HepG2 (cell line): ENCODE results near the gene ZFYVE28. TPM values are rescaled to one million over a fixed set of nuclear protein-coding genes. Genes with fewer than 3 reads are reported as not detected.

Source experiments
- CEBPB ChIP-seq: IDR thresholded peaks from 2 replicates; pipeline ENCODE4 v1.6.1; 2011; ENCODE audit warnings: low read depth, low read length, improper control_type of control experiment, borderline replicate concordance
- HBP1 ChIP-seq: IDR thresholded peaks from 2 replicates; pipeline ENCODE4 v1.6.1; 2016; ENCODE audit warnings: low read depth, control low read depth
- HNF1A ChIP-seq, 2 experiments: sonication (generic) in 1 of 2; formaldehyde crosslinking in 1 of 2; IDR thresholded peaks; 2 replicates each; pipeline versions ENCODE4 v1.4.0 to v1.6.1; 2016 to 2020; ENCODE audit warnings: borderline replicate concordance in 1 of 2, low read depth in 1 of 2, mild to moderate bottlenecking in 1 of 2, missing genetic modification reagents in 1 of 2
- ISL2 ChIP-seq: sonication (generic); formaldehyde crosslinking; IDR thresholded peaks from 2 replicates; pipeline ENCODE4 v1.5.0; 2020; ENCODE audit warnings: missing genetic modification reagents
- SRY ChIP-seq: sonication (generic); formaldehyde crosslinking; IDR thresholded peaks from 2 replicates; pipeline ENCODE4 v1.8.0; 2022; ENCODE audit warnings: mild to moderate bottlenecking, missing genetic modification reagents
- ZBTB40 ChIP-seq, 2 experiments: fragments of 450-650 bp in 1 of 2; sonication (generic) in 1 of 2; formaldehyde crosslinking in 1 of 2; IDR thresholded peaks; 2 replicates each; pipeline versions ENCODE4 v1.6.1 to v1.8.0; 2016 to 2022; ENCODE audit warnings: antibody characterized with exemption in 1 of 2, mild to moderate bottlenecking in 1 of 2, missing genetic modification reagents in 1 of 2
- ZC3H13 ChIP-seq: sonication (generic); formaldehyde crosslinking; IDR thresholded peaks from 2 replicates; pipeline ENCODE4 v1.8.1; 2023; ENCODE audit warnings: mild to moderate bottlenecking, missing genetic modification reagents, moderate library complexity
- ZNF12 ChIP-seq: sonication (generic); formaldehyde crosslinking; IDR thresholded peaks from 2 replicates; pipeline ENCODE4 v1.5.0; 2020; ENCODE audit warnings: missing genetic modification reagents
- ZNF331 ChIP-seq: sonication (generic); formaldehyde crosslinking; IDR thresholded peaks from 2 replicates; pipeline ENCODE4 v1.4.0; 2020; ENCODE audit warnings: missing genetic modification reagents
- ZNF546 ChIP-seq: sonication (generic); formaldehyde crosslinking; conservative IDR thresholded peaks from 2 replicates; pipeline ENCODE4 v1.8.1; 2023; ENCODE audit warnings: mild to moderate bottlenecking, missing genetic modification reagents
- ZNF740 ChIP-seq: sonication (generic); formaldehyde crosslinking; IDR thresholded peaks from 2 replicates; pipeline ENCODE4 v1.4.0; 2020; ENCODE audit warnings: missing genetic modification reagents
- ZSCAN22 ChIP-seq: sonication (generic); formaldehyde crosslinking; IDR thresholded peaks from 2 replicates; pipeline ENCODE4 v1.4.0; 2020; ENCODE audit warnings: mild to moderate bottlenecking, missing genetic modification reagents
- polyA plus RNA-seq, 8 experiments: library from polyadenylated mRNA; depleted of rRNA in 3 of 8; stranded (reverse) in 7 of 8; unstranded in 1 of 8; fragments of >200 nt; fragmentation: Illumina TruSeq in 4 of 8; extraction: Trizol in 4 of 8; gene quantifications; 2 replicates each; pipeline versions ENCODE4 v1.2.1 to v1.2.3, GENCODE V29; 2011 to 2016; ENCODE audit warnings: low read depth in 4 of 8, missing spikeins in 1 of 8, mixed read lengths in 1 of 8; ENCODE audit not compliant: insufficient read depth in 1 of 8
- total RNA-seq, 5 experiments: library from RNA; depleted of rRNA; stranded (reverse); fragments of >200 nt; fragmentation: Illumina TruSeq; extraction: Trizol; gene quantifications; 2 replicates each; pipeline ENCODE4 v1.2.3, GENCODE V29; 2016; ENCODE audit warnings: low read depth in 1 of 5

Gene ZFYVE28
- total and polyA plus RNA-seq, 2 of the 13 experiments (the other 11 are each of a cell fraction or from before 2014, with no cell fraction given), result 0.12 to 0.22 TPM

GRCh38 chr4:2241410-2242353 lies 176.8 kb downstream of the ZFYVE28 start, which contains the start of the genes HAUS3 and POLN (continued):
- TF ChIP-seq HNF1A (IDR thresholded peaks at IDR 0.05; ENCODE audit: low read depth), result no peak
- TF ChIP-seq HNF1A (CRISPR knock-in tag; IDR thresholded peaks at IDR 0.05; ENCODE audit: borderline replicate concordance), result no peak; the same call in 1 of the 2 replicates
- TF ChIP-seq ZNF740 (CRISPR knock-in tag), result no peak
- no peak for TF ChIP-seq ZNF331
- TF ChIP-seq ZNF546 (CRISPR knock-in tag), result 0 out of 2 replicates have a peak, but pooled peaks have one; percentile 43
- no peak for TF ChIP-seq CEBPB
- no peak for TF ChIP-seq ZC3H13
- peak; percentile 32; the same call in 1 of the 2 replicates for TF ChIP-seq ISL2 (CRISPR knock-in tag)
- no peak for TF ChIP-seq ZSCAN22
- TF ChIP-seq ZNF12, result no peak
- no peak for TF ChIP-seq ZBTB40 (IDR thresholded peaks at IDR 0.05)
- peak; percentile 40; the same call in 1 of the 2 replicates for TF ChIP-seq ZBTB40 (CRISPR knock-in tag; IDR thresholded peaks at IDR 0.05)
- TF ChIP-seq HBP1 (CRISPR knock-in tag), result no peak
- TF ChIP-seq SRY (CRISPR knock-in tag), result peak; percentile 84
